GM23338 (cell line): Measurements from ENCODE around the gene KIF1A. TPM values are rescaled to one million over a fixed set of nuclear protein-coding genes. Genes with fewer than 3 reads are reported as not detected.

Experiments
- ATAC-seq: fragments of 200-7000 bp; cut with Tn5 transposase; 3 replicates; pipeline ENCODE4 v1.9.1; 2020
- DNase-seq: peaks from one replicate; pipeline ENCODE4 v3.0.0-alpha.2; 2015; ENCODE audit warnings: low spot score
- H2AFZ ChIP-seq: fragments of 200-600 bp; sonication (generic); 2 replicates; pipeline ENCODE4 v1.8.0; 2016; ENCODE audit warnings: antibody characterized with exemption, mild to moderate bottlenecking, moderate library complexity
- H3F3A ChIP-seq: fragments of 200-600 bp; sonication (generic); replicated peaks from 2 replicates; pipeline ENCODE4 v1.8.0; 2017; ENCODE audit warnings: antibody characterized with exemption, mixed run types, low read depth
- H3K27ac ChIP-seq: fragments of 200-600 bp; sonication (generic); 2 replicates; pipeline ENCODE4 v1.6.1; 2016; ENCODE audit warnings: low read depth
- H3K27me3 ChIP-seq: fragments of 200-600 bp; sonication (generic); 2 replicates; pipeline ENCODE4 v1.8.0; 2016; ENCODE audit warnings: mild to moderate bottlenecking, mixed run types, moderate library complexity; ENCODE audit not compliant: insufficient read depth
- H3K36me3 ChIP-seq: fragments of 200-600 bp; sonication (generic); 2 replicates; pipeline ENCODE4 v1.8.0; 2016; ENCODE audit warnings: mild to moderate bottlenecking; ENCODE audit not compliant: insufficient read depth
- H3K4me1 ChIP-seq: fragments of 200-600 bp; sonication (generic); 2 replicates; pipeline ENCODE4 v1.8.0; 2016; ENCODE audit warnings: mild to moderate bottlenecking, moderate library complexity; ENCODE audit not compliant: insufficient read depth
- H3K4me2 ChIP-seq: fragments of 200-600 bp; sonication (generic); 2 replicates; pipeline ENCODE4 v1.7.1; 2017; ENCODE audit warnings: mixed run types
- H3K4me3 ChIP-seq: fragments of 200-600 bp; sonication (generic); 2 replicates; pipeline ENCODE4 v1.6.1; 2016; ENCODE audit warnings: mixed run types
- H3K79me2 ChIP-seq: fragments of 200-600 bp; sonication (generic); replicated peaks from 2 replicates; pipeline ENCODE4 v1.8.0; 2017; ENCODE audit warnings: mild to moderate bottlenecking; ENCODE audit not compliant: insufficient read depth
- H3K9me2 ChIP-seq: fragments of 200-600 bp; sonication (generic); 2 replicates; pipeline ENCODE4 v1.8.0; 2017; ENCODE audit not compliant: insufficient read depth
- H4K20me1 ChIP-seq: fragments of 200-600 bp; sonication (generic); replicated peaks from 2 replicates; pipeline ENCODE4 v1.8.0; 2017; ENCODE audit warnings: mild to moderate bottlenecking; ENCODE audit not compliant: insufficient read depth
- H3K27ac Mint-ChIP-seq: 2 replicates; pipeline ENCODE4 v1.8.0; 2020; ENCODE audit warnings: inconsistent platforms, mild to moderate bottlenecking, moderate library complexity, mixed read lengths
- H3K27me3 Mint-ChIP-seq: 3 replicates; pipeline ENCODE4 v1.8.0; 2022; ENCODE audit warnings: low read depth, mild to moderate bottlenecking, moderate library complexity, mixed read lengths, inconsistent platforms; ENCODE audit not compliant: insufficient read depth, poor library complexity
- H3K36me3 Mint-ChIP-seq: 3 replicates; pipeline ENCODE4 v1.8.0; 2021; ENCODE audit warnings: low read depth, mild to moderate bottlenecking, inconsistent platforms, moderate library complexity, mixed read lengths
- H3K4me1 Mint-ChIP-seq: 3 replicates; pipeline ENCODE4 v1.8.0; 2020; ENCODE audit warnings: mild to moderate bottlenecking, inconsistent platforms, mixed read lengths
- H3K4me3 Mint-ChIP-seq: 3 replicates; pipeline ENCODE4 v1.8.0; 2021; ENCODE audit warnings: moderate library complexity, mild to moderate bottlenecking, inconsistent platforms, mixed read lengths
- H3K9me3 Mint-ChIP-seq: 3 replicates; pipeline ENCODE4 v1.8.0; 2020; ENCODE audit warnings: moderate library complexity, mild to moderate bottlenecking, inconsistent platforms, mixed read lengths
- CREB1 ChIP-seq: fragments of 250-450 bp; sonication (Bioruptor Pico); IDR thresholded peaks from 2 replicates; pipeline ENCODE4 v1.5.0; 2020; ENCODE audit warnings: low read depth, mild to moderate bottlenecking, moderate library complexity
- CTCF ChIP-seq, 2 experiments: fragments of 200-600 bp in 1 of 2; sonication (generic) in 1 of 2; conservative IDR thresholded peaks; 2 replicates each; pipeline versions ENCODE4 v1.5.1 to v1.6.1; 2016 to 2017; ENCODE audit warnings: antibody characterized with exemption in 2 of 2, low read depth in 2 of 2, mild to moderate bottlenecking in 2 of 2, moderate library complexity in 1 of 2
- ETS1 ChIP-seq: IDR thresholded peaks from 2 replicates; pipeline ENCODE4 v1.6.1; 2016; ENCODE audit warnings: antibody characterized with exemption
- EZH2 ChIP-seq: fragments of 200-600 bp; sonication (generic); IDR thresholded peaks from one replicate; pipeline ENCODE4 v1.8.0; 2017; ENCODE audit warnings: antibody characterized with exemption, mild to moderate bottlenecking, low read depth; ENCODE audit not compliant: unreplicated experiment
- EZH2phosphoT487 ChIP-seq: fragments of 200-600 bp; sonication (generic); IDR thresholded peaks from one replicate; pipeline ENCODE4 v1.8.1; 2018; ENCODE audit warnings: antibody characterized with exemption; ENCODE audit not compliant: unreplicated experiment
- REST ChIP-seq: IDR thresholded peaks from one replicate; pipeline ENCODE4 v1.6.1; 2018; ENCODE audit warnings: antibody characterized with exemption; ENCODE audit not compliant: unreplicated experiment
- ZNF114 ChIP-seq: fragments of 250-450 bp; sonication (Bioruptor Pico); IDR thresholded peaks from 2 replicates; pipeline ENCODE4 v1.5.0; 2020; ENCODE audit warnings: mild to moderate bottlenecking, moderate library complexity
- ZNF331 ChIP-seq: fragments of 250-450 bp; sonication (Bioruptor Pico); IDR thresholded peaks from 2 replicates; pipeline ENCODE4 v1.5.0; 2020; ENCODE audit warnings: low read depth, mild to moderate bottlenecking, moderate library complexity
- ZNF462 ChIP-seq: fragments of 250-450 bp; sonication (Bioruptor Pico); IDR thresholded peaks from 2 replicates; pipeline ENCODE4 v1.5.0; 2020; ENCODE audit warnings: mild to moderate bottlenecking, moderate library complexity
- polyA plus RNA-seq: library from polyadenylated mRNA; unstranded; fragments of >200 nt; fragmentation: Nextera tagmentation; extraction: Ambion mirVana; gene quantifications from 2 replicates; pipeline ENCODE4 v1.2.1, GENCODE V29; 2016
- total RNA-seq: library from RNA; depleted of rRNA; stranded (reverse); fragments of >200 nt; shearing (Covaris generic); gene quantifications from 2 replicates; pipeline ENCODE4 v1.2.3, GENCODE V29; 2014

The KIF1A gene
- total and polyA plus RNA-seq, 2 experiments from 2014 or later: 169 to 214 TPM

GRCh38 chr2:240728827-240729226 is 91.2 kb downstream of the KIF1A start:
- ATAC-seq (no peak), DNase-seq (no peak)
- Mint-ChIP-seq H3K4me1 (no peaks in the 10 kb centered on the region; the same call in 2 of the 3 replicates), H3K4me3 (no peak overlapping the region), H3K27ac (no peak overlapping the region), H3K36me3 (peaks cover 44% of the 10 kb centered on the region), H3K27me3 (peaks cover 40% of the 10 kb centered on the region), H3K9me3 (0 out of 3 replicates have a peak, but pooled peaks cover 4% of the 10 kb centered on the region)
- H3K36me3 ChIP-seq: peaks cover 5% of the 10 kb centered on the region; the same call in 1 of the 2 replicates
- no peaks in the 10 kb centered on the region for H3F3A ChIP-seq
- no peaks in the 10 kb centered on the region for H3K4me1 ChIP-seq
- H2AFZ ChIP-seq: no peak overlapping the region
- H3K4me3 ChIP-seq: no peak overlapping the region
- no peaks in the 10 kb centered on the region for H4K20me1 ChIP-seq
- H3K79me2 ChIP-seq: no peaks in the 10 kb centered on the region
- no peak overlapping the region for H3K27ac ChIP-seq
- H3K4me2 ChIP-seq: no peak overlapping the region
- H3K9me2 ChIP-seq: no peaks in the 10 kb centered on the region
- TF ChIP-seq EZH2phosphoT487 (no peak), REST (no peak), EZH2 (no peak), ZNF331 (CRISPR knock-in tag) (no peak), CREB1 (CRISPR knock-in tag) (no peak), CTCF (conservative IDR thresholded peaks at IDR 0.05; ENCODE audit: low read depth in 2 of 2) (no peak), ZNF462 (CRISPR knock-in tag) (no peak), ETS1 (no peak), ZNF114 (CRISPR knock-in tag) (no peak)
- no peaks in the 10 kb centered on the region for H3K27me3 ChIP-seq
